ENCODE data around the gene RGCC.

DNA sequence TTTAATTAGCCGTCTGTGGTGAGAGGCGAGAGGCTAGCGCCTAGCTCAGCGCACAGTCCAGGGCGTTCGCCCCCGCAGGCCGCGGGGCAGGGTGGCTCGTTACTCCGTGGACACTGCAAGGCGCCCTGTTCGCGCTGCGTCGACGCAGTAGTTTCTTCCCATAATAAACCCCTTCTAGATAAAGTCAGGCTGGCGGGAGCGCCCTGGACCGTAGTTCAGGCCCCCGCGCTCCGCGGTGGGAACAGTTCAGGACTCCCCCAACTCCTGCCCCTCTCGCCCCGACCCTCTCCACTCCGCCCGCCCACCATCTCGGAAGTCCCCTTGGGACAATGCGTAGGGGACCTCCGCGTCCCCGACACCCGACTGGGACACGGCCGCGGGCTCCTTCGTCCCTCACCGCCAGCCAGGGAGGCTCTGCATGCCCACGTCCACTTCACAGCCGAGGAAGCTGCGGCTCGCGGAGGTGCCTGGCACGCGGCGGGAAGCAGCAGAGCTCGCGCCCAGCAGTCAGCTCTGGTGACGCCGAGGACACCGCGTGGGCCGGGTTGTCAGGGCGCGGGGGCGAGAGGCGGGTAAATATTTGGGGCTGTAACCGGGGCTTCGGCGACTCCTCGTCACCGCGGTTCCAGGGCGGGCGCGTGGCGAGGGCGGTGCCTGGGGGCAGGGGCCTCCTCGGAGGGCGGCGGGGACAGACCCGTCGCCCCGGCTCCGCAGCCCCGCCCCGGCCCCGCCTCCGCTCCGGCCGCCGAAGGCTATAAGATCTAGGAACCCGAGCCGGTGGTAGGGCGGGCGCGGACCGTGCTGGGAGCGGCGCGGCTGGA, at the start of gene RGCC:
- TF ChIP-seq GATA3 (IDR thresholded peaks at IDR 0.05; ENCODE audit: low read depth, low read length) (no peak), GATA2 (IDR thresholded peaks at IDR 0.05; ENCODE audit: low read depth, low read length) (no peak)

Data from SH-SY5Y (cell line).